Smooth muscle cell (in vitro differentiated cells): Measurements from ENCODE around the gene STK39. TPM values are rescaled to one million over a fixed set of nuclear protein-coding genes. Genes with fewer than 3 reads are reported as not detected.

Source experiments
- DNase-seq: peaks from one replicate; lab custom pipeline; 2025; ENCODE audit not compliant: unreplicated experiment; lab: John Stamatoyannopoulos, UW
- H2AFZ ChIP-seq: fragments of 200-600 bp; sonication (generic); 2 replicates; pipeline ENCODE4 v1.6.0; 2016; ENCODE audit warnings: antibody characterized with exemption, low read depth, mild to moderate bottlenecking
- H3F3A ChIP-seq: fragments of 200-600 bp; sonication (generic); 2 replicates; pipeline ENCODE4 v1.6.0; 2017; ENCODE audit warnings: antibody characterized with exemption, low read depth
- H3K27ac ChIP-seq: fragments of 200-600 bp; sonication (generic); 2 replicates; pipeline ENCODE4 v1.5.1; 2016; ENCODE audit warnings: low read depth, mild to moderate bottlenecking
- H3K27me3 ChIP-seq: fragments of 200-600 bp; sonication (generic); 2 replicates; pipeline ENCODE4 v1.6.1; 2016; ENCODE audit warnings: low read depth, mild to moderate bottlenecking
- H3K36me3 ChIP-seq: fragments of 200-600 bp; sonication (generic); 2 replicates; pipeline ENCODE4 v1.5.1; 2016; ENCODE audit warnings: low read depth
- H3K4me1 ChIP-seq: fragments of 200-600 bp; sonication (generic); 2 replicates; pipeline ENCODE4 v1.5.1; 2016; ENCODE audit warnings: low read depth
- H3K4me2 ChIP-seq: fragments of 200-600 bp; sonication (generic); 2 replicates; pipeline ENCODE4 v1.6.0; 2016; ENCODE audit warnings: mild to moderate bottlenecking
- H3K4me3 ChIP-seq: fragments of 200-600 bp; sonication (generic); 2 replicates; pipeline ENCODE4 v1.5.1; 2016; ENCODE audit warnings: mild to moderate bottlenecking
- H3K79me2 ChIP-seq: fragments of 200-600 bp; sonication (generic); 2 replicates; pipeline ENCODE4 v1.6.0; 2016; ENCODE audit warnings: low read depth, mild to moderate bottlenecking
- H3K9ac ChIP-seq: fragments of 200-600 bp; sonication (generic); 2 replicates; pipeline ENCODE4 v1.6.0; 2016; ENCODE audit warnings: low read depth
- H3K9me3 ChIP-seq: fragments of 200-600 bp; sonication (generic); replicated peaks from 2 replicates; pipeline ENCODE4 v1.5.1; 2016; ENCODE audit warnings: low read depth
- H4K20me1 ChIP-seq: fragments of 200-600 bp; sonication (generic); 2 replicates; pipeline ENCODE4 v1.6.0; 2016; ENCODE audit warnings: low read depth
- WGBS: methylation state at CpG from one replicate; pipeline ENCODE4 v1.1.7; 2016; ENCODE audit warnings: low lambda C conversion rate; 5-methylcytosine and 5-hydroxymethylcytosine counted together
- polyA plus RNA-seq: library from polyadenylated mRNA; unstranded; fragments of >200 nt; fragmentation: Nextera tagmentation; extraction: Ambion mirVana; gene quantifications from 2 replicates; pipeline ENCODE4 v1.2.1, GENCODE V29; 2016
- total RNA-seq: library from RNA; depleted of rRNA; stranded (reverse); fragments of >200 nt; gene quantifications from 2 replicates; pipeline ENCODE4 v1.2.3, GENCODE V29; 2014
- TF ChIP-seq, protein P1 (sequence below): fragments of 200-600 bp; sonication (generic); IDR thresholded peaks from 2 replicates; pipeline ENCODE4 v1.5.1; 2017; ENCODE audit warnings: borderline replicate concordance, mild to moderate bottlenecking, antibody characterized with exemption; ENCODE audit not compliant: insufficient read depth, poor library complexity, severe bottlenecking

STK39 gene
- total and polyA plus RNA-seq, 2 experiments from 2014 or later, result 21.1 to 37.8 TPM

DNA sequence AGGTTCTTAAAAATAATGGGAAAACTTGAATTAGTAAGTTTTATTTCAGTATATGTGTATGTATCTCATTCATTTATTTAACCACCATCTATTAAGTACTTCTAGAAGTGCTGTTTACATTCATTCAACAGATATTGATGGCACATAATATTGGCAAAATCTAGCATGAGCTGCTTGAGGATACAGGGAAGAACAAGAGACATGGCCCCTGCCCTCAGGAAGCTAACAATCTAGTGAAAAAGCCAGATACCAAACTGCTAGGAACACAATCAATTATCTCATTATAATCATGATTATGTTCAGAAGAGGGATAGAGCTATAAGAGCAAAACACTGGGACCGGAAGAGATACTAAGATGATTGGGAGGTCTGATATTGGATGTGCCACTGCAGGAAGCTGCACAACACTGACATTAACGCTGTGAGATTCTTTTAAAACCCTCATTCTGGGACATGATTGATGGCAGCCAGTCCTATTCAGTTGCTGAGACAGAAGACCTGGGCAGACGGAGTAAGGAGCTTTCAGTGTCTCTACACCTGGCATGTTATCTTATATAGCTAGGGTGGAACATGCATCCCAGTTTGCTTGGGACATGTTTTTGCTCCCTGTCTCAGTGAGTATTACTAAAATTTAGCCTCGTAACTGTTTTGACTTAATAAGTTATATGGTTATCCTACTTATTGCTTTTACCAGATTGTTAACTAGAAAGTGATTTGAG, 314.1 kb downstream of the STK39 start:
- Histone ChIP-seq H3K4me3 (no peak overlapping the region), H3K4me1 (peaks cover under 1% of the 10 kb centered on the region), H3K36me3 (no peaks in the 10 kb centered on the region), H4K20me1 (no peaks in the 10 kb centered on the region), H3K9me3 (no peaks in the 10 kb centered on the region), H3K27ac (no peak overlapping the region), H3K9ac (no peak overlapping the region), H3K27me3 (peaks cover 10% of the 10 kb centered on the region), H3K4me2 (no peak overlapping the region), H3K79me2 (no peaks in the 10 kb centered on the region), H3F3A (no peaks in the 10 kb centered on the region), H2AFZ (no peak overlapping the region)
- TF ChIP-seq, protein P1, sequence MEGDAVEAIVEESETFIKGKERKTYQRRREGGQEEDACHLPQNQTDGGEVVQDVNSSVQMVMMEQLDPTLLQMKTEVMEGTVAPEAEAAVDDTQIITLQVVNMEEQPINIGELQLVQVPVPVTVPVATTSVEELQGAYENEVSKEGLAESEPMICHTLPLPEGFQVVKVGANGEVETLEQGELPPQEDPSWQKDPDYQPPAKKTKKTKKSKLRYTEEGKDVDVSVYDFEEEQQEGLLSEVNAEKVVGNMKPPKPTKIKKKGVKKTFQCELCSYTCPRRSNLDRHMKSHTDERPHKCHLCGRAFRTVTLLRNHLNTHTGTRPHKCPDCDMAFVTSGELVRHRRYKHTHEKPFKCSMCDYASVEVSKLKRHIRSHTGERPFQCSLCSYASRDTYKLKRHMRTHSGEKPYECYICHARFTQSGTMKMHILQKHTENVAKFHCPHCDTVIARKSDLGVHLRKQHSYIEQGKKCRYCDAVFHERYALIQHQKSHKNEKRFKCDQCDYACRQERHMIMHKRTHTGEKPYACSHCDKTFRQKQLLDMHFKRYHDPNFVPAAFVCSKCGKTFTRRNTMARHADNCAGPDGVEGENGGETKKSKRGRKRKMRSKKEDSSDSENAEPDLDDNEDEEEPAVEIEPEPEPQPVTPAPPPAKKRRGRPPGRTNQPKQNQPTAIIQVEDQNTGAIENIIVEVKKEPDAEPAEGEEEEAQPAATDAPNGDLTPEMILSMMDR, result no peak
- WGBS, result 95% methylated on average over 4 of the region's 4 CpGs
- no peak for DNase-seq

DNA sequence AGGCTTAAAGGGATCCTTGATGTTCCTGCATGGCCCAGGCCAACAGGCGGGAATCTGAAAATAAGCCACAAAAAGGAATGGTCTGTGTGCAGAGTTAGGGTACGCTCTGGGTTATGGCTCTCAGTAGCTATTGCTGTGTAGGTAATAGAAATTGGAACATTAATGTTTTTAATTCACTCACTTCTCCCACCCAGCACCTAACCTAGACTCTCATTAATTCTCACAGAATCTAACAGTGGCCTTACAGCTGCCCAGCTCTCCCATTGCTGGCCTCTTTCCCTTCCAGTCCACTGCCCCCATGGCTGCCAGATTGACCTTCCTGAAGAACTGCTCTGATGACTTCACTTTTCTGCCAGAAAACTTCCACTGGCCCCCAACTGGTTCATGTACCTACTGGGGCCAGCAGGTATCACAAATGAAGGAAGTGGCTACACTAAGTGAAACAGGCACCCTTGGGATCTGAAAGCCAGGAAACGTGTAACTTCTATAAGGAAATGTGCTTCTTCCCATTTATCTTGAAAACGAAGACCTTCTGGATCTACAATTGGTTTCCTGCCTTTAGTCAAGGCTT, 315.2 kb downstream of the STK39 start:
- no peaks in the 10 kb centered on the region for H3F3A ChIP-seq
- no peak for DNase-seq
- H3K4me3 ChIP-seq, result no peak overlapping the region
- H3K9me3 ChIP-seq, result no peaks in the 10 kb centered on the region
- TF ChIP-seq, protein P1, result no peak
- H3K9ac ChIP-seq, result no peak overlapping the region
- no peak overlapping the region for H3K27ac ChIP-seq
- H3K79me2 ChIP-seq, result no peaks in the 10 kb centered on the region
- H2AFZ ChIP-seq, result no peak overlapping the region
- H3K27me3 ChIP-seq, result peaks cover 10% of the 10 kb centered on the region
- 91% methylated on average over 4 of the region's 4 CpGs for WGBS
- H3K4me1 ChIP-seq, result no peaks in the 10 kb centered on the region
- H4K20me1 ChIP-seq, result no peaks in the 10 kb centered on the region
- no peak overlapping the region for H3K4me2 ChIP-seq
- H3K36me3 ChIP-seq, result no peaks in the 10 kb centered on the region

DNA sequence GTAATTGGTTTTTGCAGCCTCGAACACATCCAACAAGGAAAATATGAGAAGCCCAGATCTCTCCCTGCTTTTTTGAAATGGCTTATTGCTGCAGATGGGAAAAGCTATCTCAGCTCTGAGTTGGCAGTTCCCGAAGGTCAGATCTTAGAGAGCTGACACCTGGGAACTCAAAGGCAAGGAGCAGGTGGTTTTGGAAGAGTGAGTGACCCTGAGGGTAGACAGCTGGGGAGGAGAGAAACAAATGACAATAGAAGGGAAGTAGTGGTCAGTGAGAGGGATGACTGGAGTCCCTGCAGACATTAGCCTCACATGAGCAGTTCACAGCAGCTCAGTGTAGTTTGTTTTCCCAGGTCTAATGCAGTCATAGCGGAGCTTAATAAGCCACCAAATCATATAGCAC, 317.9 kb downstream of the STK39 start:
- no peaks in the 10 kb centered on the region for H3K4me1 ChIP-seq
- H3K79me2 ChIP-seq, result no peaks in the 10 kb centered on the region
- no peaks in the 10 kb centered on the region for H3K9me3 ChIP-seq
- peaks cover 10% of the 10 kb centered on the region for H3K27me3 ChIP-seq
- no peak overlapping the region for H3K9ac ChIP-seq
- 92% methylated on average over 3 of the region's 3 CpGs for WGBS
- no peak overlapping the region for H2AFZ ChIP-seq
- TF ChIP-seq, protein P1, result no peak
- no peaks in the 10 kb centered on the region for H3F3A ChIP-seq
- no peak for DNase-seq
- H3K27ac ChIP-seq, result no peak overlapping the region
- no peak overlapping the region for H3K4me3 ChIP-seq
- no peak overlapping the region for H3K4me2 ChIP-seq
- H4K20me1 ChIP-seq, result no peaks in the 10 kb centered on the region
- H3K36me3 ChIP-seq, result no peaks in the 10 kb centered on the region

- Histone ChIP-seq H3K79me2 (no peaks in the 10 kb centered on the region), H3F3A (no peaks in the 10 kb centered on the region), H3K4me1 (no peaks in the 10 kb centered on the region), H3K4me2 (no peak overlapping the region), H3K27ac (no peak overlapping the region), H2AFZ (no peak overlapping the region), H3K36me3 (no peaks in the 10 kb centered on the region), H3K27me3 (peaks cover 10% of the 10 kb centered on the region), H3K9me3 (no peaks in the 10 kb centered on the region), H3K9ac (no peak overlapping the region), H4K20me1 (no peaks in the 10 kb centered on the region), H3K4me3 (no peak overlapping the region)
- no peak for DNase-seq
- TF ChIP-seq, protein P1, result no peak
- WGBS, result 90% methylated on average over 6 of the region's 6 CpGs
Measured at GRCh38 chr2:167928434-167928833, 319.0 kb downstream of the STK39 start.
